Sigmoid colon (tissue), 7 donors: ENCODE measurements around the gene BRPF1. TPM values are rescaled to one million over a fixed set of nuclear protein-coding genes. Genes with fewer than 3 reads are reported as not detected.

Experiments
- DNase-seq: peaks from one replicate; pipeline ENCODE4 v3.0.0-alpha.2; 2019
- H3K27ac ChIP-seq, 4 donors: fragments of 200-600 bp; sonication (generic); one replicate each; pipeline ENCODE4 v1.5.1; 2016 to 2019; ENCODE audit warnings: mild to moderate bottlenecking in 1 of 4
- H3K27me3 ChIP-seq, 3 donors: fragments of 200-600 bp; sonication (generic); one replicate each; pipeline ENCODE4 v1.5.1; 2019; ENCODE audit warnings: mild to moderate bottlenecking in 1 of 3
- H3K36me3 ChIP-seq, 4 donors: fragments of 200-600 bp; sonication (generic); one replicate each; pipeline ENCODE4 v1.5.1; 2016 to 2019
- H3K4me1 ChIP-seq, 4 donors: fragments of 200-600 bp; sonication (generic); one replicate each; pipeline ENCODE4 v1.5.1; 2017 to 2019
- H3K4me3 ChIP-seq, 4 donors: fragments of 200-600 bp; sonication (generic); one replicate each; pipeline ENCODE4 v1.5.1; 2017 to 2019; ENCODE audit warnings: mild to moderate bottlenecking in 2 of 4, moderate library complexity in 1 of 4
- H3K9me3 ChIP-seq, 4 donors: fragments of 200-600 bp in 3 of 4; sonication (generic) in 3 of 4; one replicate each; pipeline versions ENCODE4 v1.5.1 to v1.6.1; 2013 to 2019
- CTCF ChIP-seq, 4 experiments: fragments of 450-650 bp in 3 of 4; fragments of 200-600 bp in 1 of 4; IDR thresholded peaks; one replicate each; pipeline ENCODE4 v1.5.1; 2016 to 2019; ENCODE audit warnings: antibody characterized with exemption in 4 of 4, mild to moderate bottlenecking in 3 of 4, moderate library complexity in 2 of 4
- EP300 ChIP-seq, 4 donors: sonication (generic); formaldehyde crosslinking; IDR thresholded peaks; one replicate each; pipeline ENCODE4 v1.6.1; 2017; ENCODE audit warnings: antibody characterized with exemption in 4 of 4
- POLR2A ChIP-seq, 2 donors: fragments of 450-650 bp; IDR thresholded peaks; one replicate each; pipeline ENCODE4 v1.6.1; 2016; ENCODE audit warnings: antibody characterized with exemption in 2 of 2, mild to moderate bottlenecking in 2 of 2, moderate library complexity in 2 of 2
- POLR2AphosphoS5 ChIP-seq, 4 donors: sonication (generic); formaldehyde crosslinking; IDR thresholded peaks; one replicate each; pipeline ENCODE4 v1.6.1; 2017; ENCODE audit warnings: antibody characterized with exemption in 4 of 4
- WGBS, 2 donors: extraction: QIAGEN DNeasy Blood & Tissue Kit; methylation state at CpG; one replicate each; pipeline ENCODE4 v1.1.7; 2013; 5-methylcytosine and 5-hydroxymethylcytosine counted together
- intact Hi-C: fragments of 100-400 bp; cut with DNase I; formaldehyde crosslinking; loops from one replicate; pipeline ENCODE4 v1.15.1; 2023
- polyA plus RNA-seq, 3 donors: library from polyadenylated mRNA; stranded (reverse); fragments of 200-250 nt; gene quantifications; one replicate each; pipeline ENCODE4 v1.2.3, GENCODE V29; 2013
- total RNA-seq, 4 donors: library from RNA; depleted of rRNA; stranded (reverse); fragments of >200 nt; gene quantifications; one replicate each; pipeline ENCODE4 v1.1.0, GENCODE V29; 2016
- donor health status: healthy with polysubstance abuse.
- donor health status: Bipolar disorder and iron deficiency.
- donor health status: healthy.

The BRPF1 gene
- total and polyA plus RNA-seq, 7 donors: 3.5 to 18.6 (median 12.6) TPM

- no peaks in the 10 kb centered on the region for H3K9me3 ChIP-seq
- TF ChIP-seq CTCF (IDR thresholded peaks at IDR 0.05) (no peak), POLR2AphosphoS5 (IDR thresholded peaks at IDR 0.05) (no peak), POLR2A (IDR thresholded peaks at IDR 0.05) (no peak), EP300 (IDR thresholded peaks at IDR 0.05) (no peak)
- no peaks in the 10 kb centered on the region for H3K4me1 ChIP-seq
- no peak overlapping the region for H3K4me3 ChIP-seq
- DNase-seq: no peak
- intact Hi-C loops: no loop called here
- H3K36me3 ChIP-seq: peaks cover 56 to 100% (median 70%) of the 10 kb centered on the region in 4 donors
- no peaks in the 10 kb centered on the region for H3K27me3 ChIP-seq
- no peak overlapping the region for H3K27ac ChIP-seq
- WGBS, 2 donors: 78 to 90% methylated on average over 15 of the region's 15 CpGs
These were observed 40.8 kb upstream of the BRPF1 start for GRCh38 chr3:9690451-9691450.

- Histone ChIP-seq H3K27me3 (no peaks in the 10 kb centered on the region), H3K4me3 (no peak overlapping the region), H3K4me1 (no peaks in the 10 kb centered on the region), H3K36me3 (peaks cover 48 to 100% (median 64%) of the 10 kb centered on the region in 4 donors), H3K27ac (no peak overlapping the region), H3K9me3 (no peaks in the 10 kb centered on the region)
- no peak for DNase-seq
- 98 to 99% methylated on average over 2 of the region's 2 CpGs for WGBS, 2 donors
- intact Hi-C loops: no loop called here
- no peak for TF ChIP-seq POLR2AphosphoS5 (IDR thresholded peaks at IDR 0.05)
- TF ChIP-seq CTCF (IDR thresholded peaks at IDR 0.05): no peak
- no peak for TF ChIP-seq EP300 (IDR thresholded peaks at IDR 0.05)
- TF ChIP-seq POLR2A (IDR thresholded peaks at IDR 0.05): no peak
These were observed 39.9 kb upstream of the BRPF1 start for GRCh38 chr3:9691636-9692035.

- 96 to 99% methylated on average over 5 of the region's 5 CpGs for WGBS, 2 donors
- no peak overlapping the region for H3K4me3 ChIP-seq
These were observed 39.1 kb upstream of the BRPF1 start for GRCh38 chr3:9692416-9692815.

GRCh38 chr3:9695345-9695744 lies 36.2 kb upstream of the BRPF1 start:
- Histone ChIP-seq H3K4me3 (no peak overlapping the region), H3K27me3 (no peaks in the 10 kb centered on the region), H3K9me3 (no peaks in the 10 kb centered on the region), H3K27ac (no peak overlapping the region), H3K36me3 (peaks cover 29 to 97% (median 47%) of the 10 kb centered on the region in 4 donors), H3K4me1 (no peaks in the 10 kb centered on the region)
- no peak for TF ChIP-seq POLR2AphosphoS5 (IDR thresholded peaks at IDR 0.05)
- TF ChIP-seq EP300 (IDR thresholded peaks at IDR 0.05): no peak
- no peak for TF ChIP-seq CTCF (IDR thresholded peaks at IDR 0.05)
- TF ChIP-seq POLR2A (IDR thresholded peaks at IDR 0.05): no peak
- intact Hi-C loops: no loop called here
- WGBS, 2 donors: 94 to 97% methylated on average over 4 of the region's 4 CpGs
- DNase-seq: no peak

More at GRCh38 chr3:9692416-9692815, 39.1 kb upstream of the BRPF1 start:
- Histone ChIP-seq H3K27ac (no peak overlapping the region), H3K27me3 (no peaks in the 10 kb centered on the region), H3K4me1 (no peaks in the 10 kb centered on the region), H3K9me3 (no peaks in the 10 kb centered on the region), H3K36me3 (peaks cover 45 to 100% (median 60%) of the 10 kb centered on the region in 4 donors)
- TF ChIP-seq POLR2AphosphoS5 (IDR thresholded peaks at IDR 0.05) (no peak), EP300 (IDR thresholded peaks at IDR 0.05) (no peak), CTCF (IDR thresholded peaks at IDR 0.05) (no peak), POLR2A (IDR thresholded peaks at IDR 0.05) (no peak)
- intact Hi-C loops: no loop called here
- no peak for DNase-seq
